NCI-H510A treated with DMSO at 0.1 percent for 48 hours (cell line): Measurements from ENCODE around the gene DAGLB.
A peak's percentile ranks its signal among the peaks of the same experiment; 100 is the strongest.
"Not testable (repeated sequence)": the region's sequence is repeated elsewhere in the genome, so short reads cannot be mapped to it uniquely, and the experiment has no call there.

Source experiments
- DNase-seq: peaks from one replicate; lab custom pipeline; 2025; lab: John Stamatoyannopoulos, UW

Gene DAGLB

DNA sequence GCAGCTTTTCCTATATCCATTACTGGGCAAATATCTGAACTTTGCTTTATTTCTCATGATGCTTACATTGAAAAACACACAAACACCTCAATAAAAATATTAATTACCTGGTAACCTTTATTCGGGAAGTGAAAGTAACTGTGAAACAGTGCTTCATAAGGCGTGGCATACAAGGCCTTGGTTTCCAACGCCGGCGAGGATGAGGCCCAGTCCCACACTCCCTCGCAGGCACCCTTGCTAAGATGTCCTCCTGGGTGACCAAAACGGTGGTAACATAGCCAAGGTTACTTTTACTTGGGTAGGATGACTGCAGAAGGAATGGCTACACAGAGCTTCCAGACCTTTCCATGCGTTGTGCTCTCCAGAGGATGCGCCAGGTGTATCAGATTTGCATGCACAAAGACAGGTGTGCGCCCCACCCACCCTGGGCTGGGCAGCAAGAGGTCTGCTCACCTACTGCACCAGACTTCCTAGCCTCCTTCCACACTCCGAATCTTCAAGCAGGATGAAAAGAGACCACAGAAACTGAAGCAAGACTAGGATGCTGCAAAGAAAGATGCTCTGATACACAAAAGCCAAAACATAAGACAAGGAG is 13.3 kb upstream of the DAGLB start:
- DNase-seq, result no peak

DNA sequence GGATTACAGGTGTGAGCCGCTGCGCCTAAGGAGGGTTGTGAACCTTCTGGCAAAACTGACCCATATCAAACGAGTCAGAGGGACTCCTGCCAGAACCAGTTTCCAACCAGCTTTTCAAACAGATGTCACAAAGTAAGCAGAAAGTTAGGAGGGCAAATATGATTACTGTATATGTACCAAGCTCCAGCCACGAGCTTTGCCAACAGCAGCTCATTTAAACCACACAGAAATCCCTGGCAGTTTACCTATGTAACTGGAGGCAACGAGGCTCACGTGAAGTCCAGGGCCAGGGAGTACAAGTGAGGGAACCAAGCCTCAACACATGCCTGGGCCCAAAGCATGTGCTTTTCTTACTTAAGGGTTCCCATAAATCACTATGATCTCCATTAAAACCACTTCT is 12.5 kb upstream of the DAGLB start:
- no peak for DNase-seq

DNA sequence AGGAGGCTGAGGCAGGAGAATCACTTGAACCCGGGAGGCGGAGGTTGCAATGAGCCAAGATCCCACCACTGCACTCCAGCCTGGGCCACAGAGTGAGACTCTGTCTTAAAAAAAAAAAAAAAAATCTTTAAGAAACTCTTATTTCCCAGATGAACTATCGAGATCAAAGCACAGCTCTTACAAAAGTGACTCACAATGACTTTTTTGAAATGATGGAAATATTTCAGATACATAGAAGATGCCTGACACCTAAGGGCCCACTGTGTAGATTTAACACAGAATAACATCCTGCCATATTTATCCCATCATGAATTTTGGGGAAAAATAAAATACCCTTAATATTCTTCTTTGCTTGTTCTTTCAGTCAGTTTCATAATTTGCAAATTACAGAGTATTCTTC is 10.9 kb upstream of the DAGLB start:
- DNase-seq, result not testable (repeated sequence)

DNA sequence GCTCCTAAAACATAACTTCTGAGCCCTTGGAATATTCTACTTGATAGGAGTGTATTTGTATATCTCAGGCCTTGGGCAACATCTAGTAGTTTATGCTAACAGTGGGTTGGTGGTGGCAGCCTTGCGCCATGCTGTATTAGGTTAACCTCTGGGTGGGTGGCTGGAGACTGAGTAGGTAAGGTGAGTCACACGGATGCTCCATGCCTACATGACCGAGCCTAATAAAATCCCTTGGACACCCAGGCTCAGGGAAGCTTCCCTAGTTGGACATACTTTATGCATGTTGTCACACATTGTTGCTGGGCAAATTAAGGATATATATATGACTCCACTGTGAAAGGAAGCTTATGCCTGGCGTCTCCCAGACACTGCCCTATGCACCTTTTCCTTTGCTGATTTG is 6.0 kb upstream of the DAGLB start:
- no peak for DNase-seq

DNA sequence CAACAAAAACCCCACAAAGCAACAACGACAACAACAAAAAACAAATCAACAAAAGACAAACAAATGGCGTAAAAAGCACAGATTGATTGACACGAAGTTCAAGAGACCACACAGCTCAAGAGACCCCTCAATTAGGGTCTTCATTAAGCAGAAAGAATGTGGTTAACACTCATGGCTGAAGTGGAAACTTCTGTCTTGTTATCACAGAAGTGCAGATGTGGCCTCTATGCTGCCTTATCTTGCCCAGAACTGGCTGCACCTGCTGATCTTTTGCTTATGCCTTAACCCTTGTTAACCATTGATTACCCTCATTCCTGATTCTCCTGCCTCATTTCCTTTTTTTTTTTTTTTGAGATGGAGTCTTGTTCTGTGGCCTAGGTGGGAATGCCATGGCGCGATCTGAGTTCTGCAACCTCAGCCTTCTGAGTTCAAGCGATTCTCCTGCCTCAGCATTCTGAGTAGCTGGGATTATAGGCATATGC is 3.5 kb upstream of the DAGLB start:
- no peak for DNase-seq

DNA sequence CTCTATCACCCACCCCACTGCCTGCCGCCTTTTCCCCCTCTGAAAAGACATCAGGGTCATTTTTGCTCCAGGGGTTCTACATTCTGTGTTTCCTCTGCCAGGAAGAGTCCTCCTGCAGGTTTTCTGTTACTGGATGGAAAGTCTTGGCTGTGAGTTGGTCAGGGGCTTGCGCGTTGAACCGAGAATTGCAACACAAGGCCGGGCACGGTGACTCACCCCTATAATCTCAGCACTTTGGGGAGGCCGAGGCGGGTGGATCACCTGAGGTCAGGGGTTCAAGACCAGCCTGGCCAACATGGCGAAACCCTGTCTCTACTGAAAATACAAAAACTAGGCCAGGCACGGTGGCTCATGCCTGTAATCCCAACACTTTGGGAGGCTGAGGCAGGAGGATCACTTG is 2.8 kb upstream of the DAGLB start:
- not testable (repeated sequence) for DNase-seq

DNA sequence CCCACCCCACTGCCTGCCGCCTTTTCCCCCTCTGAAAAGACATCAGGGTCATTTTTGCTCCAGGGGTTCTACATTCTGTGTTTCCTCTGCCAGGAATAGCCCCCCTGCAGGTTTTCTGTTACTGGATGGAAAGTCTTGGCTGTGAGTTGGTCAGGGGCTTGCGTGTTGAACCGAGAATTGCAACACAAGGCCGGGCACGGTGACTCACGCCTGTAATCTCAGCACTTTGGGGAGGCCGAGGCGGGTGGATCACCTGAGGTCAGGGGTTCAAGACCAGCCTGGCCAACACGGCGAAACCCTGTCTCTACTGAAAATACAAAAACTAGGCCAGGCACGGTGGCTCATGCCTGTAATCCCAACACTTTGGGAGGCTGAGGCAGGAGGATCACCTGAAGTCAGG is 2.1 kb upstream of the DAGLB start:
- not testable (repeated sequence) for DNase-seq

DNA sequence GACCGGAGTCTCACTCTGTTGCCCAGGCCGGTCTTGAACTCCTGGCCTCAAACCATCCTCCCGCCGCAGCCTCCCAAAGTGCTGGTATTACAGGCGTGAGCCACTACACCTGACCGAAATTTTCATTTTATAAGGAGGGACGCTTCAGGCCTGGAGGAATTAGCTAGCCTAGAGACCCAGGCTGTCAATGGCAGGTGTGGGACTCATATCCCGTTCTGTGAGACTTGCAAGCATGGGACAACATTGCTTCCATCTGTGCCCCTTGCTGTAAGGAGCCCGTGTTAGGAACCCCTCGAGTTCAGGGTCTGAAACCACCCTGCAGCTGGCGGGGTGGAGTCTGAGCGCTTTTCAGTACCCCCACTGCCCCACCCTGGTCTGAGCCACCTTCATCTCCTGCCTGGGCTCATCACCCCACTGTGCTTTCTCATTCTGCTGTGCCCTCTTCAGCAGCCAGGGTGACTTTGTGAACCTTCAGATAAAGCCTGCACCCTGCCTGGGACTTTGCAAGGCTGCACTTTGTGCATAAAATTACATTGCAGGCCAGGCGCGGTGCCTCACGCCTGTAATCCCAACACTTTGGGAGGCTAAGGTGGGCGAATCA is 1.3 kb upstream of the DAGLB start:
- no peak for DNase-seq

DNA sequence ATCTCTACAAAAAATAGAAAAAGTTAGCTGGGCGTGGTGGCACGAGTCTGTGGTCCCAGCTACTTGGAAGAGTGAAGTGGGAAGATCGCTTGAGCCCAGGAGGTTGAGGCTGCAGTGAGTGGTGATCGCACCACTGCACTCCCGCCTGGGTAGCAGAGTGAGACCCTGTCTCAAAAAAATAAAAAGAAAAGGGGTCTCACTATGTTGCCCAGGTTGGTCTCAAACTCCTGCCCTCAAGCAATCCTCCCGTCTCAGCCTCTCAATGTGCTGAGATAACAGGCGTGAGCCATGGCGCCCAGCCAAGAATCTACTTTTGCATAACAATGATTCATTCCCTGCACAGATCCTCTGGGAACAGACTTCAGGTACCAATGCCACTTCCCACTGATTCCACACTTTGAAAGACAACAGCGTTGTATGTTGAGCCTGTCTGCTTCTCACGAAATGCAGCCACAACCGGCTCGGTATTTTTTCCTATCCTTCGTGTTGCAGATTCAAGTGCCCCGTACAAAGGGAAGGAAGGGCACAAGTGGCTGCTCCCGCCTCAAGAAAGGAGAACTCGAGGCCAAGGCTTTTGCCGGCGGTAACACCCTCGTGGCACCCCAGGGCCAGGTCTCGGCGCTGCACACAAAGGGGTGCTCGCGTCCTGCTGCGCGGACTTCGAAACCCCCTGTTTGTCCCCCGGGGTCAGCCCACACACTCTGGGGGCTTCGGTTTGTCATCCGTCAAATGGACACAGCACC is 745 bp downstream of the DAGLB start:
- DNase-seq, result peak; percentile 53

DNA sequence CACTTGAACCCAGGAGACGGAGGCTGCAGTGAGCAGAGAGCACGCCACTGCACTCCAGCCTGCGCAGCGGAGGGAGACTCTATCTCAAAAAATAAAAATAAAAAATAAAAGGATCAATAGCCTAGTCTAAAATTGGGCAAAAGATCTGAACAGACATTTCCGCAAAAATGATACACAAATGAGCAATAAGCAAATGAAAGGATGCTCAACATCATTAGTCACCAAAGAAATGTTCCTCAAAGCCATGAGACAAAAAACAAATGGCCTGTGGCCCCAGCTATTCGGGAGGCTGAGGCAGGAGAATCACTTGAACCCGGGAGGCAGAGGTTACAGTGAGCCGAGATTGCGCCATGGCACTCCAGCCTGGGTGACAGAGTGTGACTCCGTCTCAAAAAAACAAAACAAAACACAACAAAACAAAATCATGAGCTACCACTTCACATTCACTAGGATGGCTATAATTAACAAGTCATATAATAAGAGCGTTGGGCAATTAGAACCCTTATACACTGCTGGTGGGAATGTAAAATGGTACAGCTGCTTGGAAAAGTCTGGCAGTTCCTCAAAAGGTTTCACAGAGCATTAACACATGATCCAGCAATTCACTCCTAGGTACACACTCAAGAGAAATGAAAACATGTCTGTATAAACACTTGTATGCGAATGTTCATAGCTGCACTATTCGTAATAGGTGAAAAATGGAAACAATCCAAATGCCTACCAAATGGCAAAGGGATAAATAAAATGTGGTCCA is 3.1 kb downstream of the DAGLB start:
- DNase-seq, result peak; percentile 10

DNA sequence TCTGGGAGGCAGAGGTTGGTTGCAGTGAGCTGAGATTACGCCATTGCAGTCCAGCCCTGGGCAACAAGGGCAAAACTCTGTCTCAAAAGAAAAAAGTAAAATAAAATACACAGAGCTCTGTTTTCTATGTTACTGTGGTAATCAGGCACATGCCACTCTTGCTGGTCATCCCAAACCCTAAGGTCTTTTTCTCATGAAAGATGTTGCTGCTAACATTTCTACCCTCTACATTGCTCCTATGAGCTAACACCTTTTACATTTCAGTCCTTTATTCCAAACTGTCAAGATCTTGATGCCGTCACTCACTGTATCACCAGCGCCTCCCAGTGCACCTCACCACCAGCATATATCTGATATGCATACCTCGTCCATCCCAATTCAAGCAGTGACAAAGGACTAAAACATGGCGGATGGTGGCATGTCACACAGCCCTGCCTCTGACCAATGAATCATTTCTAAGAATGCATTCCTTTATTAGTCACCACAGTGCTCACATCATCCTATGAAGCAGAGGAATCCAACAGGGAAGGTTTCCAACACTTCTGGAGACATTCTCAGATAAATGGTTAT is 4.3 kb downstream of the DAGLB start:
- DNase-seq, result no peak

DNA sequence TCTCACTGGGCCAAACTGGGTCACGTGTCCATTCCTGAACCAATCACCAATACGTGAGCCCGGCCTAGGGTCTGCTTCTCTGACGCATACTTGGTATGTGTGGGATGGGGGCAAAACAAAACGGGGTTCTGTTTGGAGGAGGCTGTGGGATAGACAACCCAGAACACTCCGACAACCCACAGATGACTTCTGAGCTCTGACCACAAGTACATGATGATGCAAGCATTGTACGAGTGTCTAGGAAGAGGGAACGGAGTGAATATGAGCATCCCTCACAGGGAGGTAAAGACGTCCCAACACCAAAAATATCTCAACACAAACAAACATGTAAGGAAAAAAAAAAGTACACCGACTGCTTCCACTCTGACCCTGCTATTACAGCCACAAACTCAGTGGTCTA is 5.6 kb downstream of the DAGLB start:
- no peak for DNase-seq

DNA sequence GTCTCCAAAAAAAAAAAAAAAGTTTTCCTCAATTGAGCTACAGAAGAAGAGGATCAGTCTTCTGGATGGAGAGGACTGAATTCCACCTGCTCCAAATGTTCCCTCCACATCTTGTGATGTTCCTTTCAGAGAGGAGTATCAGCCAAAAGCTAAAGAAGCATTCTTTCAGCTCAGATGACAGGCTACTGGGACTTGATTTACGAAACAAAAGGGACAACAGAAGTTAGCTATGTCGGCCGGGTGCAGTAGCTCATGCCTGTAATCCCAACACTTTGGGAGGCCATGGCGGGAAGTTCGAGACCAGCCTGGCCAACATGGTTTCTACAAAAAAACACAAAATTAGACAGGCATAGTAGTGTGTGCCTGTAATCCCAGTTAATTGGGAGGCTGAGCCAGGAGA is 7.4 kb downstream of the DAGLB start:
- no peak for DNase-seq

DNA sequence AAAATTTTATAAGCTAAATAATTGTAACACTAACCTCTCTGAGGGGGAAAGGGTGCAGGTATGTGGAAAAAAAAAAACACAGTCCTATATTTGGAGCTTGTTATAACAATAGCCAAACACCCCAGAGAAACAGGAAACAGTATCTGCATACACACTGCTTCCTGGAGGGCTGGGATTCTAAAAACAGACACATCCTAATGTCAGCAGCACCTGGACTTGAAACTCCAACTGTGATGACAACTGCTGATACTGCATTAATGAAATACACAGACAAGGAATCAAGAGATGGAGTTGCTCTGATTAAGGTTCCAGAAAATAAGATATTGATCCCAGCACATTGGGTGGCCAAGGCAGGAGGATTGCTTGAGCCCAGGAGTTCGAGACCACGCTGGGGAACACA is 9.3 kb downstream of the DAGLB start:
- DNase-seq, result no peak

DNA sequence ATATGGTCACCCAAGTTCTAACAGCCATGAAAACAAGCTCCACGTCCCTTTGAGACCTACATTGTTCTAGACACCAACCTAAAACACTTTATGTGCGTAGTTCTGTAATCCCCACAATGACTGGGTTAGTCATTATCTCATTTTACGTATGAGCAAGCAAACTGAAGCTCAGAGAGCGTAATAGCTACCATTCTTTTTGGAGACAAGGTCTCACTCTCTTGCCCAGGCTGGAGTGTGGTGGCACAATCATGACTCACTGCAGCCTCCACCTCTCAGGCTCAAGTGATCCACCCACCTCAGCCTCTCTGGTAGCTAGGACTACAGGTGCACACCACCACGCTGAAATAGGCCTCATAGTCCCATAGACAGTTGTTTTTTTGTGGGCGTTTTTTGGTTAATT is 10.5 kb downstream of the DAGLB start:
- no peak for DNase-seq

DNA sequence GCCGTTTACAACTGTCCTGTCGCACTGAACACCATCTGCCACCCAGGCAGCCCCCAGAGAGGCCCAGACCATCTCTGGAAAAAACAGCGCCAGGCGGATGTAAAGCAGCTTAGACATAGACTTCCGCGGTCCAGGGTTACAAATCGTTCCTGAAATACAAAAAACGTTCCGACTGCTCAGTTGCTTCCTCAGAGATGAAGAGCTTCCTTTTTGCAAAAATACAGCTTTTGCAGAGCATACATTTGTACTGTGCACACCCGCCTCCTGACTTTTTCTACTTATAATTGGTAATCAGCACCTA is 11.4 kb downstream of the DAGLB start:
- DNase-seq, result no peak

DNA sequence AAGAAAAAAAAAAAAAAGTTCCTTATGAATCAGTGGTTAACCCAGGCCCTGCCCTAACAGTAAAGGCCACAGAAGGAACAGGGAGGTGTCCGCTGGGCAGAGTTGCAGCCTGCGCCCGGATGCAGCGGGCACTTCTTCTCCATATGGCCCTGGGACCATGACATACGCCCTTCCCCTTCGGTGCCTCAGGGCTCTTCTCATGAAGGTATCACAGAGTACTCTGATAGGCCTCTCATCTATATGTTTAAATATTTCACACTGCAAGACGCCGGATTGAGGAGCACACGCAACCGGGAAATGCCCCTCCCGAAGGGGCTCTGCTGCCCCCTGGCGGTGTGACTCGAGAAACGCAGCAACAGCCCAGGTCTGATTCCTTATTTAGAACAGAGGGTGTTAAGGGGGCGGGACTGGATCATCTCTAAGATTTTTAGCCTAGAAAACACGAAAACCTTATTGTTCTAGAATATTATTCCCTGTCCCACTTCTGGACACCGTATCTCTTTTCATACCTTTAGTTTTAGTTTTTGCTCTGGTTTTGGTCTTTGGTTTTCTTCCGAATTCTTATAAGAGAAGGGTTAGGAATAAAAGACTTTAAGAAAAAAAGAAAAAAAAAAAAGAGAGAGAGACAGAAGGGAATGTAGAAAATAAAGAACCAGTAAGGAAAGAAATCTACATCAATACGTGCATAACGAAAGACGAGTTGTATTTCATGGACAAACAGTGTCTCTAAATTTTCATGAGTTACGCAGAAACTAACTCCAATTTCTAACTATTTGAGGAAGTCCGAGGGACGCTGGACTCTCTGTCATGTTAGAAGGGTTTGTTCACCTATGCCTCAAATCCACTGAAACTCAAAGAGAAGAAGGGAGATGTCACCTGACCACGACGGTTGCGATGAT is 12.0 kb downstream of the DAGLB start:
- DNase-seq, result peak; percentile 84

DNA sequence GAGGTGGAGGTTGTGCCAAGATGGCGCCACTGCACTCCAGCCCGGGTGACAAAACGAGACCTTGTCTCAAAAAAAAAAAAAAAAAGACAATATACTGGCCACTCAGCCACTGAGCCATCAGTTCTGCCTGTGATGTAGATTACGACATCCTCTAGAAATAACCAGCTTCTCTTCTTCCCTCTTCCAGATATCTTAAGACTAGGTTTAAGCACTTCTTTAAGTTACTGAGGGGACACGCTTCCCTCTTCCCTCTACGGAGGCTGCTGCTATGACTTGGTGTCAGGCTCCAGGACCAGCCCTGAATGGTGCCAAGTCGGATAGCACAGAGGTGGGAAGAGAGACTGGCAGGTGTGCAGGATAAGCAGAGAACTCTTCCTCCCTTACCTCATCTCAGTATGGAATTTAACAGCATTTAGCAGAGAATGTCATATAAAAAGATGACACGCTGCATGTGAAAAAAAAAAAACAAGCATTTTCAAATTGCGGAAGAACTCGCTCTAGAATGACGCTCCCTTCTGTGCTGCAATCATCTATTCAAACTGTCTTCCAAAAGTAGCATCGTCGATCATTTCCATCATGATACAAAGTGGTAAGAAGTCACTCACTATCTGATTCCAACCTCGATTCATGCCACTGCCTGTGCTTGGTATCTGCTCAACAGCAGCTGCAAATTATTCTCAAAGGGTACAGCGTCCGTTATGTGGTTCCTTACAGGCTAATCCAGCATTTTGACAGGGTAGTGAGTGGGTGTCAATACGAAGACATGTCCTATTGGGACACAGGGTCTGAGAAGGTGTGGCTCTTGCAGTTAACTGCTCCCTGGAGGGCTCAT is 13.8 kb downstream of the DAGLB start:
- DNase-seq, result no peak

DNA sequence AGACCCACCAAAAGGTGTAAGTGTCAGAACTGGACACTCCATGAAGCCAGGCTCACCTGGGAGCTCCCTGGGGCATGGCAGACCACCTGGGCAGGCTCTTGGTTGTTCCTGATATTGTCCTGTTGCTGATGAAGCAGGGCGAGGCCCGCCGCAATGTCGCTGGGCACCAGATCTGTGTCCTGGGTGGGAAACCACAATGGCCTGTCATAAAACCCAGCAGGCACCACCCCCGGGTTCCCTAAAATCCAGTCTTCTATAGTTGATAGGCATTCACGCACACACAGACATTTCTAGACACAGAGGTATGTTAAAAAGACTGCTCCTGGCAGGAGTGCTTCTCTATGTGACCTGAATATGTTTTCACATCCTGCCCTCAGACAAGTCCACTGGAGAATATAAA is 15.0 kb downstream of the DAGLB start:
- no peak for DNase-seq

DNA sequence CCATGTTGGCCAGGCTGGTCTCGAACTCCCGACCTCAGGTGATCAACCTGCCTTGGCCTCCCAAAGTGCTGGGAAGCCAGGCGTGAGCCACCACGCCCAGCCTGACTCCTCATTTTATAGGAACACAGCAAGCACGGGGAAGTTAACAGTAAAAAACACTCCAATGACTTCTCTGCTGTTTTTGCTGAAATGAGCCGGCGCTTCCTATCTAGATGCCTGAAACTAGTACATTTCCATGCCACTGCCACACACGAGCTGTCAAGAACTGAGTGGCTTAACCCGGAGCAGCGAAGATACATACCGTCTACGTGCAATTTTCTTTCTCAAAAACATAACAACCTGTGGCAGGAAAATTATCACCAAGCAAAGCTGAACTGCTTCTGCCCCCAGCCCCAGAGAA is 16.8 kb downstream of the DAGLB start:
- no peak for DNase-seq
